Measurements from ENCODE around the gene H2BW2.
"Not testable (repeated sequence)": the region's sequence is repeated elsewhere in the genome, so short reads cannot be mapped to it uniquely, and the experiment has no call there.

The H2BW2 gene

DNA sequence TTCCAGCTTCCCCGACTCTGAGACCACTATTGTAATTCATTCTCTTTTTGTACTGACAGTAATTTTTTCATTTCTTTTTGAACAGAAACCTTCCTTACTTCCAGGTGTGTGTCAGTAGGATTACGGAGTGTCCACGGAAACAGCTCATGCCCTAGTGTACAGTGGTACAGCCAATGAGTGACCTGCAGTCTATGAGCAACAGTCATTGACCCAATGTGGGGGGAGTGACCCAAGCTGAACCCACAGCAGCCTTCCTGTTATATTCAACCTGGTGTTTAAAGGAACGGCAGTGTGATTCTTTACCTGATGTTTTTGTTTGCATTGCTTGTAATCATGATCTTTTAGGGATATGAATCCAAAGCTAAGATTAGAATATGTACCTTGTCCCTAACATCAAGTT, 1.2 kb downstream of the H2BW2 start:
- DNase-seq (ENCODE audit: low spot score): no peak
- no peak overlapping the region for H3K27ac ChIP-seq
- ChIA-PET POLR2A (ENCODE audit: low non-redundant PET) (no interaction called here), CTCF (no interaction called here)
- TF ChIP-seq, protein P1, sequence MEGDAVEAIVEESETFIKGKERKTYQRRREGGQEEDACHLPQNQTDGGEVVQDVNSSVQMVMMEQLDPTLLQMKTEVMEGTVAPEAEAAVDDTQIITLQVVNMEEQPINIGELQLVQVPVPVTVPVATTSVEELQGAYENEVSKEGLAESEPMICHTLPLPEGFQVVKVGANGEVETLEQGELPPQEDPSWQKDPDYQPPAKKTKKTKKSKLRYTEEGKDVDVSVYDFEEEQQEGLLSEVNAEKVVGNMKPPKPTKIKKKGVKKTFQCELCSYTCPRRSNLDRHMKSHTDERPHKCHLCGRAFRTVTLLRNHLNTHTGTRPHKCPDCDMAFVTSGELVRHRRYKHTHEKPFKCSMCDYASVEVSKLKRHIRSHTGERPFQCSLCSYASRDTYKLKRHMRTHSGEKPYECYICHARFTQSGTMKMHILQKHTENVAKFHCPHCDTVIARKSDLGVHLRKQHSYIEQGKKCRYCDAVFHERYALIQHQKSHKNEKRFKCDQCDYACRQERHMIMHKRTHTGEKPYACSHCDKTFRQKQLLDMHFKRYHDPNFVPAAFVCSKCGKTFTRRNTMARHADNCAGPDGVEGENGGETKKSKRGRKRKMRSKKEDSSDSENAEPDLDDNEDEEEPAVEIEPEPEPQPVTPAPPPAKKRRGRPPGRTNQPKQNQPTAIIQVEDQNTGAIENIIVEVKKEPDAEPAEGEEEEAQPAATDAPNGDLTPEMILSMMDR (conservative IDR thresholded peaks at IDR 0.05; ENCODE audit: low read depth): no peak

- no peak for DNase-seq (ENCODE audit: low spot score)
- ChIA-PET POLR2A (ENCODE audit: low non-redundant PET) (no interaction called here), CTCF (no interaction called here)
- H3K27ac ChIP-seq: no peak overlapping the region
- TF ChIP-seq, protein P1 (conservative IDR thresholded peaks at IDR 0.05; ENCODE audit: low read depth): no peak
Observed at GRCh38 chrX:104045642-104046041, 5.9 kb downstream of the H2BW2 start.

DNA sequence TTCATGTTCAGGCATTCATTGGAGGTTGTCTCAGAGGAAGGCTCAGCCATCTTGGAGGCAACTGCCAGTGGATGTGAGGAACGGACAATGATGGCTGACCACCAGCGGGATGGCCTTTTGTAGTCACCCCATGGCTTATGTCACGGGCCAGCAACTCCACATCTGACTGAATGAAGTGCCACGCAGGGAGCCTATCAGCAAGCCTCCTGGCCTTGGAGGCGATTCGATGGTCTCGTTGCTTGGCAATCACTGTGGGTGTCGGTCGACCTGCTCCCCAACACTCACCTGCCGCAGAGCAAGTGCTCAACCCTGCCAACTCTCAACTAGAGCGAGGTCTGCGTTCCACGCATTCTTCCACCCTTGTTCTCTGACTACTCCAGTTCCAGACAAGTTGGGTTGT, 7.4 kb downstream of the H2BW2 start:
- TF ChIP-seq, protein P1 (conservative IDR thresholded peaks at IDR 0.05; ENCODE audit: low read depth): no peak
- CTCF ChIA-PET: no interaction called here
- POLR2A ChIA-PET (ENCODE audit: low non-redundant PET): no interaction called here
- no peak for DNase-seq (ENCODE audit: low spot score)
- no peak overlapping the region for H3K27ac ChIP-seq

GRCh38 chrX:104054956-104055355, 15.2 kb downstream of the H2BW2 start:
- CTCF ChIA-PET; POLR2A ChIA-PET (ENCODE audit: low non-redundant PET); H3K27ac ChIP-seq; DNase-seq (ENCODE audit: low spot score): not testable (repeated sequence)

DNA sequence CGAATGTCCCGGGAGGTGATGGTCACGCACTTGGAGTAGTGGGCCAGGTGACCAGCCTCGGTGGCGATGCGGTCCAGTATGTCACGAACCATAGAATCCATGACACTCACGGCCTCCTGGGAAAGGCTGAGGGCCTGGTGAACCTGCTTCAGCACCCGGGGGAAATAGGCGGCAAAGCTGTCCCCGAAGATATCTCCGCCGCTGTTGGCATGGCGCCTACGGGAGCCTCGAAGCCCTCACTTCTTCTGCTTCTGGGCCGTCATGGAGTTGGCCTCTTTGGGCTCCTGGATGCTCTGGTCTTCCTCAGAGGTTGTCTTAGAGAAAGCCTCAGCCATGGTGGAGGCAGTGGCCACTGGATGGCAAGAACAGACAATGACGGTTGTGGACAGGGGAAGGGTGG, 22.9 kb downstream of the H2BW2 start:
- CTCF ChIA-PET; H3K27ac ChIP-seq; POLR2A ChIA-PET (ENCODE audit: low non-redundant PET); DNase-seq (ENCODE audit: low spot score): not testable (repeated sequence)

DNA sequence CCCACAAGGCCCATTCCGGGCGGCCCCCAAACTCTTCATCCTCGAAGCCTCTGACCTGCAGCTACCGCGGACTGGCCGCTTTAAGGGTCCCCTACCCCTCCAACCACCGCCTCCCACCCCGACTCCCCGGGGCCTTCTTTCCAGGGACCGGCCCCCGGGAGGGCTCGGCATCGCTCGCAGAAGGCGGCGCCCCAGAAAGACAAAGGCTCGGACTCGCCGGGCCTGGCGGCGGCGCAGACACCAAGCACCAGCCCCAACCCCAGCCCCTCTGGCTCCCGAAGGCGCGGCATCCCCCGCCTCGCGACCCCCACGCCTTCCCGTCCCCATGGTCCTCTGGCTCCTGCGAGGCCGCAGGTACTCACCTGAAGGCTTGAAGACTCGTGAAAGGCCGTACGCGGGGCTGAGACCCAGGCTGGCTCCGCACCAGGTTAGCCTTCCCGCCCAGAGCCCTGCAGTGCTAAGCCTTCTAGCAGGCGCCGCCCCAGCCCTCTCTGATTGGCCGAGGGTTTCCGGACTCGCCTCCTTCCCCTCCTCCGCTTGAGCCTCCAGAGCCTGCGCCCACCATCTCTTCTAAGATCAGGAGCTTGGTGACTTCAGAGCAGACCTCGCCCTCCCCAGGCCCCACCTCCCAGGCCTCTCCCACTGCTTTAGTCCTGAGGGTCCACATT, 36.2 kb downstream of the H2BW2 start, which contains the start of gene TMSB15C:
TMSB15C (minus strand) TSS at position 459 of the 668 bp plus-strand sequence.
- DNase-seq (ENCODE audit: low spot score); POLR2A ChIA-PET (ENCODE audit: low non-redundant PET); H3K27ac ChIP-seq; CTCF ChIA-PET: not testable (repeated sequence)

DNA sequence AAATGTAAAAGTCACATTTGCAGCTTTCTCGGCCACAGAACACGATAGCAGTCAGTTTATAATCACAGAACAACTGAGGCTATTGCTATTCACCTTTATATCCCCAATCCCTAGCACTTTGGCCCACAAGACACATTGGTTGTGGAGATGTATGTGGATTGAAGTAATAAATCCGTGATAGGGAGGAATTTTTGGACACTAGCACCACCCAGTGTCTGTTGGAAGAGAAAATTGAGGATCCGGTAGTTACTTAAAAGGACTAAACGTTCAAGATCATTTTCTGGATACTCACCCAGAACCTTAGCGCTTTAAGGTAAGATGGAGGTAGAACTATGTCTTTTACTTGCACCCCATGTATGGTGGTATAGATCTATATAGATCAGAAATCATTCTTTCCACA, 38.1 kb downstream of the H2BW2 start:
- POLR2A ChIA-PET (ENCODE audit: low non-redundant PET); DNase-seq (ENCODE audit: low spot score); CTCF ChIA-PET; H3K27ac ChIP-seq: not testable (repeated sequence)

GRCh38 chrX:104084063-104084462, 44.3 kb downstream of the H2BW2 start:
- H3K27ac ChIP-seq: no peak overlapping the region
- CTCF ChIA-PET: no interaction called here
- TF ChIP-seq, protein P1 (conservative IDR thresholded peaks at IDR 0.05; ENCODE audit: low read depth): no peak
- POLR2A ChIA-PET (ENCODE audit: low non-redundant PET): no interaction called here
- no peak for DNase-seq (ENCODE audit: low spot score)
